Astrocyte (in vitro differentiated cells and primary cell): ENCODE measurements around the gene DAD1. TPM values are rescaled to one million over a fixed set of nuclear protein-coding genes. Genes with fewer than 3 reads are reported as not detected.

Source experiments
- DNase-seq: peaks from one replicate; pipeline ENCODE4 v3.0.0-alpha.2; 2010; ENCODE audit warnings: low read depth
- FAIRE-seq: peaks from 2 replicates; lab custom pipeline; 2011; peaks lifted over from hg19 to GRCh38; lab: Jason Lieb, UNC
- H2AFZ ChIP-seq: 2 replicates; pipeline ENCODE4 v1.6.0; 2012; ENCODE audit warnings: low read depth, low read length, inconsistent platforms
- H3K27ac ChIP-seq: 2 replicates; pipeline ENCODE4 v1.5.1; 2011; ENCODE audit warnings: low read depth, low read length, inconsistent platforms
- H3K27me3 ChIP-seq: 2 replicates; pipeline ENCODE4 v1.6.0; 2011; ENCODE audit warnings: low read length, inconsistent platforms; ENCODE audit not compliant: insufficient read depth
- H3K36me3 ChIP-seq: 2 replicates; pipeline ENCODE4 v1.5.1; 2011; ENCODE audit warnings: low read length, inconsistent platforms; ENCODE audit not compliant: insufficient read depth
- H3K4me1 ChIP-seq: 2 replicates; pipeline ENCODE4 v1.5.1; 2011; ENCODE audit warnings: low read length, inconsistent platforms; ENCODE audit not compliant: insufficient read depth
- H3K4me2 ChIP-seq: 2 replicates; pipeline ENCODE4 v1.6.0; 2012; ENCODE audit warnings: low read length, inconsistent platforms
- H3K4me3 ChIP-seq: 2 replicates; pipeline ENCODE4 v1.5.1; 2011; ENCODE audit warnings: low read depth, mild to moderate bottlenecking, low read length, inconsistent platforms; ENCODE audit not compliant: insufficient read depth
- H3K79me2 ChIP-seq: 2 replicates; pipeline ENCODE4 v1.6.0; 2012; ENCODE audit warnings: mild to moderate bottlenecking, low read length, inconsistent platforms; ENCODE audit not compliant: insufficient read depth
- H3K9ac ChIP-seq: 2 replicates; pipeline ENCODE4 v1.6.0; 2012; ENCODE audit warnings: mild to moderate bottlenecking, low read length, inconsistent platforms
- H3K9me3 ChIP-seq: 2 replicates; pipeline ENCODE4 v1.5.1; 2012; ENCODE audit warnings: low read depth, mild to moderate bottlenecking, low read length, inconsistent platforms; ENCODE audit not compliant: insufficient read depth
- H4K20me1 ChIP-seq: 2 replicates; pipeline ENCODE4 v1.6.0; 2012; ENCODE audit warnings: low read length, inconsistent platforms; ENCODE audit not compliant: insufficient read depth
- H3K27ac Mint-ChIP-seq: one replicate; pipeline ENCODE4 v1.8.0; 2021; ENCODE audit warnings: mild to moderate bottlenecking, mixed read lengths; ENCODE audit not compliant: unreplicated experiment
- H3K27me3 Mint-ChIP-seq: one replicate; pipeline ENCODE4 v1.8.0; 2021; ENCODE audit warnings: low read depth, mixed read lengths; ENCODE audit not compliant: unreplicated experiment
- H3K36me3 Mint-ChIP-seq: one replicate; pipeline ENCODE4 v1.8.0; 2021; ENCODE audit warnings: low read depth, mixed read lengths; ENCODE audit not compliant: unreplicated experiment
- H3K4me1 Mint-ChIP-seq: one replicate; pipeline ENCODE4 v1.8.0; 2021; ENCODE audit warnings: low read depth, mixed read lengths; ENCODE audit not compliant: unreplicated experiment
- H3K4me3 Mint-ChIP-seq: one replicate; pipeline ENCODE4 v1.8.0; 2021; ENCODE audit warnings: mild to moderate bottlenecking, moderate library complexity, mixed read lengths; ENCODE audit not compliant: unreplicated experiment
- H3K9me3 Mint-ChIP-seq: one replicate; pipeline ENCODE4 v1.8.0; 2021; ENCODE audit warnings: mild to moderate bottlenecking, mixed read lengths; ENCODE audit not compliant: unreplicated experiment
- EZH2 ChIP-seq: IDR thresholded peaks from 2 replicates; pipeline ENCODE4 v1.6.1; 2012; ENCODE audit warnings: mild to moderate bottlenecking, low read length, inconsistent platforms; ENCODE audit not compliant: insufficient read depth
- total RNA-seq: library from RNA; stranded (reverse); gene quantifications from 2 replicates; pipeline ENCODE4 v1.2.1, GENCODE V29; 2021
- TF ChIP-seq, protein P1 (sequence below): IDR thresholded peaks from 2 replicates; pipeline ENCODE4 v1.5.1; 2011; ENCODE audit warnings: low read depth, mild to moderate bottlenecking, inconsistent platforms, low read length, moderate library complexity; ENCODE audit not compliant: insufficient read depth

DAD1 gene
- total RNA-seq, 1 donor from 2014 or later, result 302 TPM

DNA sequence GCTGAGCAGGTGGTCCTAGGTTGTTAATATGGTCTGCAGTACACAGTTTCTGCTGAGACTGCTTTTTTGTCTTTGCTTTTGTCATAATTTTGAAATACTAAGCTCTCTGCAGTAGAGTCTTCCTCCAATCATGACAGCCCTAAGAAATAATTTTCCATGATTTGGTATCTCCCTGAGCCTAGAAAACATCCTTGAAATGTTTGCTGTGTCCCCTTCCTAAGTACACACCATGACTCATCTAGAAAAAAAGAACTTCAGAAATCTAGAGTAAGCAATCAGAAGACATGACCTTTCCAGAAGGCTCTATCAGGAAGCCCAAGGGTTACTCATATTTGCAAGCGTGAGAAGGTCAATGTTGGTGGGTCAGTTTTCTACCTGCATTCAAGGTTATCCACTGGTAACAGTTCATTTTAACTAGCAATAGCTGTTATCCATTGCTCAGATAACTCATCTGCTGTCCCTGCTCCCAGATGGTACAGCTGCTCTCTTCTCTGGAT is 16.4 kb downstream of the DAD1 start:
- Histone ChIP-seq H3K27ac (peak overlapping the region; percentile 25), H2AFZ (no peak overlapping the region), H4K20me1 (peaks cover 56% of the 10 kb centered on the region), H3K4me1 (peaks cover 21% of the 10 kb centered on the region), H3K4me2 (peak overlapping the region; percentile 19), H3K9me3 (no peaks in the 10 kb centered on the region), H3K36me3 (peaks cover 16% of the 10 kb centered on the region), H3K4me3 (no peak overlapping the region), H3K9ac (peak overlapping the region; percentile 13), H3K79me2 (peaks cover 72% of the 10 kb centered on the region), H3K27me3 (no peaks in the 10 kb centered on the region)
- Mint-ChIP-seq H3K27me3 (no peaks in the 10 kb centered on the region), H3K27ac (peak overlapping the region; percentile 84), H3K9me3 (no peaks in the 10 kb centered on the region), H3K4me3 (no peak overlapping the region), H3K36me3 (peaks cover 5% of the 10 kb centered on the region), H3K4me1 (peaks cover 32% of the 10 kb centered on the region)
- peak; percentile 39 for FAIRE-seq
- TF ChIP-seq, protein P1, sequence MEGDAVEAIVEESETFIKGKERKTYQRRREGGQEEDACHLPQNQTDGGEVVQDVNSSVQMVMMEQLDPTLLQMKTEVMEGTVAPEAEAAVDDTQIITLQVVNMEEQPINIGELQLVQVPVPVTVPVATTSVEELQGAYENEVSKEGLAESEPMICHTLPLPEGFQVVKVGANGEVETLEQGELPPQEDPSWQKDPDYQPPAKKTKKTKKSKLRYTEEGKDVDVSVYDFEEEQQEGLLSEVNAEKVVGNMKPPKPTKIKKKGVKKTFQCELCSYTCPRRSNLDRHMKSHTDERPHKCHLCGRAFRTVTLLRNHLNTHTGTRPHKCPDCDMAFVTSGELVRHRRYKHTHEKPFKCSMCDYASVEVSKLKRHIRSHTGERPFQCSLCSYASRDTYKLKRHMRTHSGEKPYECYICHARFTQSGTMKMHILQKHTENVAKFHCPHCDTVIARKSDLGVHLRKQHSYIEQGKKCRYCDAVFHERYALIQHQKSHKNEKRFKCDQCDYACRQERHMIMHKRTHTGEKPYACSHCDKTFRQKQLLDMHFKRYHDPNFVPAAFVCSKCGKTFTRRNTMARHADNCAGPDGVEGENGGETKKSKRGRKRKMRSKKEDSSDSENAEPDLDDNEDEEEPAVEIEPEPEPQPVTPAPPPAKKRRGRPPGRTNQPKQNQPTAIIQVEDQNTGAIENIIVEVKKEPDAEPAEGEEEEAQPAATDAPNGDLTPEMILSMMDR, result no peak
- TF ChIP-seq EZH2, result no peak
- no peak for DNase-seq

DNA sequence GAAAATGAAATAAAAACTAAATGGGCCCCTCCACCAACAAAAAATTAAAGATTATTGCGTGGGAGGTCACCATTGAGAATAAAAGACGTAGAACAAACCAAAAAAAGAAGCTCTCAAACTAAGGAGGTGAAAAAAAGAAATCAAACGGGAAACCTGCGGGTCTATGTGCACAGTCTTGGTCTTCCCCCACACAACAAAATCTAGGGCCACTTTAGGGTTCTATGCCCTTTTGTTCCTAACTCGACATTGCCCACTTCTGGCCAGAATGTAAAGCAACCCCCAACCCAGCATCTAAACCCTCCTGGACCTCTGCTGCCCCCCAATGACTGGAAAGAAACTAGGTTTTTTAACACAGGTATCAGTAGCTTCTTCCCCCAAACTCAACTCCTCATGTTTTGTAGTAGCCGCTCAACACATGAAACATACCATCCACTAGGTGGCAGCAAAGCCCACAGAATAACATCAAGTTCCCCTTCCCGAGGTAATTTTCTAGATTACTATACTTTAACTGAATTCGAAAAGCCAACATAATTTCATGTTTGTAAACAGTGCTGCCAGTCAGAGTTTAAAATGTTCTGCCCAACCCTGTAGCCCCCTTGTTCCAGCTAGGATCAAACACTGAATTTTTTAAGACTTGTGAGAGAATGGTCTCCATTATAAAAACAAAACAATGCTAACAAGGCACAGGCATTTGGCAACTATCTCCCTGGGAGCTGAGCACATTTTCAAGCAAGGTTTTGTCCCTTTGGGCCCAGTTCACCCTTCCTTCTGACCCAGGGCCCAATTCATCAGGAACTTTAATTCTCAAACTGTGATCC is 18.7 kb downstream of the DAD1 start:
- peak overlapping the region; percentile 48 for H3K27ac ChIP-seq
- peaks cover 21% of the 10 kb centered on the region for H3K4me1 ChIP-seq
- peaks cover 7% of the 10 kb centered on the region for H3K36me3 Mint-ChIP-seq
- DNase-seq (peak; percentile 52), FAIRE-seq (peak; percentile 76)
- H3K9me3 Mint-ChIP-seq, result no peaks in the 10 kb centered on the region
- peak overlapping the region; percentile 14 for H3K4me2 ChIP-seq
- H3K9ac ChIP-seq, result peak overlapping the region; percentile 27
- peaks cover 44% of the 10 kb centered on the region for H3K4me1 Mint-ChIP-seq
- H3K79me2 ChIP-seq, result peaks cover 74% of the 10 kb centered on the region
- peaks cover 54% of the 10 kb centered on the region for H4K20me1 ChIP-seq
- H3K36me3 ChIP-seq, result peaks cover 19% of the 10 kb centered on the region
- H3K4me3 Mint-ChIP-seq, result no peak overlapping the region
- no peaks in the 10 kb centered on the region for H3K9me3 ChIP-seq
- peak overlapping the region; percentile 12 for H3K27ac Mint-ChIP-seq
- TF ChIP-seq, protein P1, result peak; percentile 90
- TF ChIP-seq EZH2, result no peak
- no peaks in the 10 kb centered on the region for H3K27me3 Mint-ChIP-seq
- H3K27me3 ChIP-seq, result no peaks in the 10 kb centered on the region
- H3K4me3 ChIP-seq, result no peak overlapping the region
- no peak overlapping the region for H2AFZ ChIP-seq

DNA sequence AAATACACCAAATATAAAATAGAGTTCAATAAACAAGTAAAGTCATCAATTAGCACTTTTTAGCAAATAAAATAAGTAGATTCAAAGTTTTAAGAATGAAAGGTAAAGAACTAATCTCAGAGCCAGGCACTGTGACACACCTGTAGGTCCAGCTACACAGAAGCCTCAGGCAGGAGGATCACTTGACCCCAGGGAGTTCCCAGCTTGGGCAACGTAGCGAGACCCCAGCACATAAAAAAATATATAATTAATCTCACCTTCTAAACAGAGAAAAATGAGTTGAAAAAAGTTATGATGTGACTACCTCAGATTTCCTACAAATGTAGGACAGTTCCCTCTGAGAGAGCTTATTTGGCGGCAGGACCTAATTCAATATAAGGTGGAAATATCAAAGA is 19.3 kb downstream of the DAD1 start:
- Mint-ChIP-seq H3K4me3 (no peak overlapping the region), H3K27me3 (no peaks in the 10 kb centered on the region), H3K9me3 (no peaks in the 10 kb centered on the region), H3K36me3 (peaks cover 10% of the 10 kb centered on the region), H3K4me1 (peaks cover 50% of the 10 kb centered on the region), H3K27ac (no peak overlapping the region)
- H3K36me3 ChIP-seq, result peaks cover 25% of the 10 kb centered on the region
- H3K9me3 ChIP-seq, result no peaks in the 10 kb centered on the region
- H3K79me2 ChIP-seq, result peaks cover 73% of the 10 kb centered on the region
- H3K9ac ChIP-seq, result no peak overlapping the region
- no peak overlapping the region for H2AFZ ChIP-seq
- H3K27me3 ChIP-seq, result no peaks in the 10 kb centered on the region
- no peak for DNase-seq
- H3K4me3 ChIP-seq, result no peak overlapping the region
- no peak overlapping the region for H3K4me2 ChIP-seq
- H3K4me1 ChIP-seq, result peaks cover 21% of the 10 kb centered on the region
- no peak for TF ChIP-seq EZH2
- TF ChIP-seq, protein P1, result no peak
- no peak for FAIRE-seq
- peak overlapping the region; percentile 6 for H3K27ac ChIP-seq
- H4K20me1 ChIP-seq, result peaks cover 55% of the 10 kb centered on the region
